H1 (cell line): ENCODE data around the gene GRIN2C. TPM values are rescaled to one million over a fixed set of nuclear protein-coding genes. Genes with fewer than 3 reads are reported as not detected.

Experiments
- CTCF ChIA-PET: fragments of 300-600 bp; sonication (Branson Sonifier 250); formaldehyde crosslinking; loops from one replicate; lab custom pipeline; 2021; ENCODE audit not compliant: partially characterized antibody; lab: Charles Lee
- POLR2A ChIA-PET: fragments of 300-600 bp; sonication (Branson Sonifier 250); formaldehyde crosslinking; loops from one replicate; lab custom pipeline; 2021; ENCODE audit warnings: inconsistent platforms; ENCODE audit not compliant: partially characterized antibody; lab: Charles Lee
- DNase-seq, 2 experiments: peaks; one replicate each; pipeline versions ENCODE4 v3.0.0 to v3.0.0-alpha.2; 2010 to 2022; ENCODE audit warnings: low spot score in 2 of 2, low read depth in 1 of 2, mixed read lengths in 1 of 2
- FAIRE-seq: peaks from 2 replicates; lab custom pipeline; 2011; peaks lifted over from hg19 to GRCh38; lab: Jason Lieb, UNC
- H2AFZ ChIP-seq: 2 replicates; pipeline ENCODE4 v1.8.1; 2012; ENCODE audit warnings: low read length, inconsistent platforms
- H2AK5ac ChIP-seq: 2 replicates; pipeline ENCODE4 v1.6.1; 2013; ENCODE audit warnings: low read depth, low read length
- H2BK120ac ChIP-seq: replicated peaks from 2 replicates; pipeline ENCODE3; 2013; ENCODE audit warnings: low read depth, low read length, inconsistent platforms
- H2BK12ac ChIP-seq: 2 replicates; pipeline ENCODE4 v1.6.1; 2013; ENCODE audit warnings: low read depth, low read length
- H2BK15ac ChIP-seq: 2 replicates; pipeline ENCODE4 v1.6.1; 2013; ENCODE audit warnings: low read length
- H2BK20ac ChIP-seq: 2 replicates; pipeline ENCODE4 v1.6.1; 2013; ENCODE audit warnings: low read length
- H2BK5ac ChIP-seq: 2 replicates; pipeline ENCODE4 v1.6.1; 2013; ENCODE audit warnings: low read depth, low read length
- H3K14ac ChIP-seq: 2 replicates; pipeline ENCODE4 v1.6.1; 2013; ENCODE audit warnings: inconsistent platforms; ENCODE audit not compliant: insufficient read length
- H3K18ac ChIP-seq: 2 replicates; pipeline ENCODE4 v1.6.1; 2013; ENCODE audit warnings: low read length; ENCODE audit errors: extremely low read depth
- H3K23ac ChIP-seq: 2 replicates; pipeline ENCODE4 v1.6.1; 2013; ENCODE audit warnings: inconsistent platforms; ENCODE audit not compliant: insufficient read length
- H3K23me2 ChIP-seq: 2 replicates; pipeline ENCODE4 v1.6.1; 2013; ENCODE audit warnings: low read depth, low read length
- H3K27ac ChIP-seq: 2 replicates; pipeline ENCODE4 v1.6.1; 2011; ENCODE audit warnings: low read depth, low read length, inconsistent platforms
- H3K27me3 ChIP-seq, 4 experiments: replicated peaks in 1 of 4; 1 replicate in 1 of 4; 2 replicates in 3 of 4; pipeline versions ENCODE4 v1.6.1 to v1.8.1; 2011 to 2013; ENCODE audit warnings: low read length in 3 of 4, mild to moderate bottlenecking in 3 of 4, inconsistent platforms in 2 of 4, mixed read lengths in 2 of 4, moderate library complexity in 1 of 4; ENCODE audit not compliant: control insufficient read depth in 3 of 4, insufficient read depth in 3 of 4; ENCODE audit errors: extremely low read depth in 1 of 4
- H3K36me3 ChIP-seq, 4 experiments: 2 replicates each; pipeline versions ENCODE4 v1.6.1 to v1.8.1; 2011 to 2013; ENCODE audit warnings: mild to moderate bottlenecking in 4 of 4, low read length in 3 of 4, moderate library complexity in 2 of 4, control low read depth in 1 of 4, inconsistent platforms in 1 of 4; ENCODE audit not compliant: insufficient read depth in 4 of 4, control insufficient read depth in 2 of 4
- H3K4ac ChIP-seq: replicated peaks from 2 replicates; pipeline ENCODE3; 2013; ENCODE audit warnings: low read length, low read depth, mixed read lengths, inconsistent platforms; ENCODE audit not compliant: insufficient read length
- H3K4me1 ChIP-seq, 4 experiments: replicated peaks in 1 of 4; 1 replicate in 1 of 4; 2 replicates in 3 of 4; pipeline versions ENCODE4 v1.6.1 to v1.8.1; 2011 to 2013; ENCODE audit warnings: low read length in 3 of 4, inconsistent platforms in 2 of 4, mixed read lengths in 1 of 4; ENCODE audit not compliant: insufficient read depth in 4 of 4, control insufficient read depth in 3 of 4
- H3K4me2 ChIP-seq, 2 experiments: 2 replicates each; pipeline versions ENCODE4 v1.6.1 to v1.8.1; 2011 to 2013; ENCODE audit warnings: low read depth in 2 of 2, low read length in 2 of 2, control low read depth in 1 of 2, inconsistent platforms in 1 of 2, mild to moderate bottlenecking in 1 of 2; ENCODE audit not compliant: insufficient read depth in 1 of 2
- H3K4me3 ChIP-seq, 4 experiments: fragments of 200-600, 300-600 bp in 1 of 4; sonication (generic), shearing (Covaris generic), sonication (Bioruptor Twin) in 1 of 4; 2 replicates each; pipeline versions ENCODE4 v1.5.1 to v1.8.1; 2011 to 2016; ENCODE audit warnings: low read length in 4 of 4, low read depth in 3 of 4, control low read depth in 2 of 4, inconsistent platforms in 2 of 4, mild to moderate bottlenecking in 2 of 4, mixed read lengths in 1 of 4, moderate library complexity in 1 of 4; ENCODE audit not compliant: insufficient read depth in 2 of 4; ENCODE audit errors: extremely low read depth in 1 of 4
- H3K56ac ChIP-seq: replicated peaks from 2 replicates; pipeline ENCODE3; 2013; ENCODE audit warnings: low read depth, mild to moderate bottlenecking, mixed read lengths, low read length, inconsistent platforms; ENCODE audit not compliant: insufficient read length
- H3K79me1 ChIP-seq: 2 replicates; pipeline ENCODE4 v1.6.1; 2013; ENCODE audit warnings: low read depth, low read length, control low read depth
- H3K79me2 ChIP-seq, 2 experiments: 2 replicates each; pipeline versions ENCODE4 v1.6.1 to v1.8.1; 2012 to 2013; ENCODE audit warnings: low read length in 2 of 2, mild to moderate bottlenecking in 2 of 2, inconsistent platforms in 1 of 2; ENCODE audit not compliant: insufficient read depth in 2 of 2, control insufficient read depth in 1 of 2
- H3K9ac ChIP-seq, 4 experiments: replicated peaks in 1 of 4; 1 replicate in 1 of 4; 2 replicates in 3 of 4; pipeline versions ENCODE4 v1.6.1 to v1.8.1; 2011 to 2013; ENCODE audit warnings: low read depth in 3 of 4, low read length in 3 of 4, control low read depth in 2 of 4, mild to moderate bottlenecking in 2 of 4, moderate library complexity in 2 of 4, inconsistent platforms in 1 of 4; ENCODE audit errors: extremely low read depth in 1 of 4
- H3K9me3 ChIP-seq, 2 experiments: 2 replicates each; pipeline versions ENCODE4 v1.6.1 to v1.8.1; 2012 to 2013; ENCODE audit warnings: mild to moderate bottlenecking in 2 of 2, moderate library complexity in 2 of 2, control low read depth in 1 of 2, inconsistent platforms in 1 of 2, low read depth in 1 of 2, low read length in 1 of 2, mixed read lengths in 1 of 2; ENCODE audit not compliant: insufficient read depth in 2 of 2
- H4K20me1 ChIP-seq, 2 experiments: replicated peaks in 1 of 2; 2 replicates each; pipeline versions ENCODE3 to v1.8.1; 2011 to 2013; ENCODE audit warnings: inconsistent platforms in 2 of 2, low read length in 2 of 2, mild to moderate bottlenecking in 1 of 2; ENCODE audit not compliant: insufficient read depth in 2 of 2, control insufficient read depth in 1 of 2
- H4K5ac ChIP-seq: 2 replicates; pipeline ENCODE4 v1.6.1; 2013; ENCODE audit warnings: low read length, low read depth, mixed read lengths, inconsistent platforms; ENCODE audit not compliant: insufficient read length
- H4K8ac ChIP-seq: 2 replicates; pipeline ENCODE4 v1.8.0; 2013; ENCODE audit warnings: mild to moderate bottlenecking, moderate library complexity, low read length, inconsistent platforms; ENCODE audit not compliant: insufficient read depth; ENCODE audit errors: extremely low read depth
- H4K91ac ChIP-seq: replicated peaks from 2 replicates; pipeline ENCODE3; 2013; ENCODE audit warnings: low read length, mixed read lengths, inconsistent platforms; ENCODE audit not compliant: insufficient read length
- CBX8 ChIP-seq: fragments of 300-800, 300-1000 bp; sonication (generic); IDR thresholded peaks from 2 replicates; pipeline ENCODE4 v1.7.1; 2016; ENCODE audit warnings: low read depth, low read length, borderline replicate concordance
- FOSL1 ChIP-seq: IDR thresholded peaks from 2 replicates; pipeline ENCODE4 v1.6.1; 2011; ENCODE audit warnings: mild to moderate bottlenecking, low read depth, low read length, moderate library complexity; ENCODE audit not compliant: insufficient read depth
- HDAC2 ChIP-seq, 2 experiments: fragments of 300-600 bp in 1 of 2; sonication (generic) in 1 of 2; IDR thresholded peaks; 2 replicates each; pipeline ENCODE4 v1.6.1; 2011 to 2012; ENCODE audit warnings: low read depth in 2 of 2, low read length in 2 of 2, mild to moderate bottlenecking in 2 of 2, moderate library complexity in 2 of 2, borderline replicate concordance in 1 of 2, inconsistent platforms in 1 of 2
- KDM5A ChIP-seq: fragments of 200-600 bp; IDR thresholded peaks from 2 replicates; pipeline ENCODE4 v1.7.1; 2012; ENCODE audit warnings: mild to moderate bottlenecking, low read length, inconsistent platforms, mixed read lengths
- POLR2A ChIP-seq, 2 experiments: IDR thresholded peaks; 1 replicate in 1 of 2; 2 replicates in 1 of 2; pipeline ENCODE4 v1.6.1; 2011; ENCODE audit warnings: low read depth in 2 of 2, low read length in 2 of 2, mild to moderate bottlenecking in 2 of 2; ENCODE audit errors: control extremely low read depth in 1 of 2
- RFX5 ChIP-seq: IDR thresholded peaks from 2 replicates; pipeline ENCODE4 v1.6.1; 2011; ENCODE audit warnings: low read depth, low read length, improper control_type of control experiment, borderline replicate concordance
- RNF2 ChIP-seq: fragments of 200-900, 300-1000 bp; sonication (generic); IDR thresholded peaks from 2 replicates; pipeline ENCODE4 v1.7.1; 2016; ENCODE audit warnings: borderline replicate concordance, low read depth, mild to moderate bottlenecking, antibody characterized with exemption, low read length; ENCODE audit not compliant: poor library complexity, severe bottlenecking; ENCODE audit errors: missing control alignments
- SIN3A ChIP-seq, 2 experiments: IDR thresholded peaks in 1 of 2; conservative IDR thresholded peaks in 1 of 2; 2 replicates each; pipeline ENCODE4 v1.6.1; 2011 to 2012; ENCODE audit warnings: low read length in 2 of 2, improper control_type of control experiment in 1 of 2, low read depth in 1 of 2, mild to moderate bottlenecking in 1 of 2
- YY1 ChIP-seq: IDR thresholded peaks from 2 replicates; pipeline ENCODE4 v1.6.1; 2011; ENCODE audit warnings: low read depth, mild to moderate bottlenecking, low read length
- WGBS, 2 experiments: shearing (Covaris generic) in 1 of 2; methylation state at CpG; one replicate each; pipeline versions ENCODE4 v1.1.6 to v1.1.7; 2013 to 2015; ENCODE audit warnings: low lambda C conversion rate in 2 of 2, mixed read lengths in 2 of 2, inconsistent platforms in 1 of 2, low coverage in 1 of 2, missing lambda C conversion rate in 1 of 2; ENCODE audit not compliant: insufficient replicate concordance in 2 of 2, insufficient coverage in 1 of 2, insufficient read length in 1 of 2; ENCODE audit errors: extremely low coverage in 1 of 2, missing lambda C conversion rate in 1 of 2; 5-methylcytosine and 5-hydroxymethylcytosine counted together
- polyA plus RNA-seq, 7 experiments: library from polyadenylated mRNA; depleted of rRNA in 3 of 7; stranded (reverse) in 5 of 7; unstranded in 2 of 7; fragments of >200 nt in 5 of 7; fragments of 200-250 nt in 2 of 7; gene quantifications; 1 replicate in 5 of 7; 2 replicates in 1 of 7; 4 replicates in 1 of 7; pipeline versions ENCODE4 v1.2.1 to v1.2.3, GENCODE V29; 2011 to 2013; ENCODE audit warnings: missing spikeins in 2 of 7, mixed read lengths in 2 of 7
- total RNA-seq: library from RNA; stranded (reverse); fragmentation: NEBNext Ultra II Directional; extraction: Animal tissue kit (Norgen Biotek cat#: 25700); gene quantifications from 2 replicates; pipeline ENCODE4 v1.2.1, GENCODE V29; 2021

GRIN2C gene
- total and polyA plus RNA-seq, 2 of the 8 experiments (the other 6 are each of a cell fraction or from before 2014, with no cell fraction given): 0.06 to 0.07 TPM

DNA sequence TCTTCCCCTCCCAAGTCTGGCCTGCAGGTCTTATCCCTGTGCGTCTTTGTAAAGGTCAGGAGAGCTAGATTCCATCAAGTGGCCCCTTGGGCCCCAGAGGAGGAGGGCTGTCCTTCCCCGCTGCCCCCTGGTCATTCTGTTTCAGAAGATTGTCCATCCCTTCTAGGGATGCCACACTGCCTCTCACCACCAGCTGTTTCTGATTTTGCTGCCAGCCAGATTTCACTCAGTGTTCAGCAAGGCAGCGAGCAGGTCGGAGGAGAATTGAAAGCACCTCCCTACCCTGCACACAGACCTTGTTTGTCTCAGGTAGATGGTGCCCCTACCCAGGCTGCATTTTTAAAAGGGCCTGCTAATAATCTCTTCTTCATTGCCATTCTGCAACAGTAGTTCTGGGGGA is 61.9 kb downstream of the GRIN2C start:
- no peaks in the 10 kb centered on the region for H3K23me2 ChIP-seq
- H2AFZ ChIP-seq: no peak overlapping the region
- WGBS, 2 experiments: 81% methylated on average over 4 of the region's 4 CpGs; no CpG with 5 or more reads in 1 of the 2 experiments
- no peak overlapping the region for H2BK15ac ChIP-seq
- H2BK120ac ChIP-seq: no peak overlapping the region
- H3K27ac ChIP-seq: no peak overlapping the region
- H4K91ac ChIP-seq: no peak overlapping the region
- H3K4me2 ChIP-seq: no peak overlapping the region
- H4K5ac ChIP-seq: no peak overlapping the region
- H3K4me3 ChIP-seq: no peak overlapping the region
- H3K14ac ChIP-seq: no peak overlapping the region
- H3K18ac ChIP-seq: no peak overlapping the region
- no peak overlapping the region for H3K56ac ChIP-seq
- DNase-seq: no peak
- no peaks in the 10 kb centered on the region for H3K4me1 ChIP-seq
- POLR2A ChIA-PET: no interaction called here
- H3K36me3 ChIP-seq: peaks cover 0 to 29% (median 6%) of the 10 kb centered on the region in 4 experiments; a peak in 6 of 8 replicates
- H3K4ac ChIP-seq: no peak overlapping the region
- no peak overlapping the region for H4K8ac ChIP-seq
- H2BK20ac ChIP-seq: no peak overlapping the region
- H3K23ac ChIP-seq: no peak overlapping the region
- no peaks in the 10 kb centered on the region for H3K27me3 ChIP-seq
- CTCF ChIA-PET: interaction anchor here (2.4 to 99.6 kb wide), 2 partner anchors 13 to 46 kb away, joined by 9 to 2981 read pairs; partner anchors contain the start of genes FDXR and GRIN2C
- no peak overlapping the region for H3K9ac ChIP-seq
- no peak overlapping the region for H2BK5ac ChIP-seq
- H3K9me3 ChIP-seq: no peaks in the 10 kb centered on the region
- H2AK5ac ChIP-seq: no peak overlapping the region
- no peak for FAIRE-seq
- TF ChIP-seq CBX8 (no peak), SIN3A (conservative IDR thresholded peaks at IDR 0.05 in 1 of 2, IDR thresholded peaks at IDR 0.05 in 1 of 2; ENCODE audit: low read depth in 1 of 2, low read length in 2 of 2) (no peak), FOSL1 (no peak), POLR2A (IDR thresholded peaks at IDR 0.05; ENCODE audit: control extremely low read depth in 1 of 2, low read depth in 2 of 2, low read length in 2 of 2) (no peak), HDAC2 (IDR thresholded peaks at IDR 0.05; ENCODE audit: borderline replicate concordance in 1 of 2, low read depth in 2 of 2, low read length in 2 of 2) (no peak), RNF2 (no peak), KDM5A (no peak), RFX5 (no peak), YY1 (no peak)
- H3K79me2 ChIP-seq: no peaks in the 10 kb centered on the region
- H3K79me1 ChIP-seq: no peaks in the 10 kb centered on the region
- no peak overlapping the region for H2BK12ac ChIP-seq
- H4K20me1 ChIP-seq: peaks cover 0 to 16% of the 10 kb centered on the region in 2 experiments
